GM21825 (cell line): Measurements from ENCODE around the gene PCDH12.

Source experiments
- ATAC-seq: cut with Tn5 transposase; IDR thresholded peaks from one replicate; pipeline ENCODE4 v1.9.1; 2021; ENCODE audit warnings: mild to moderate bottlenecking, moderate library complexity; ENCODE audit not compliant: unreplicated experiment

PCDH12 gene

DNA sequence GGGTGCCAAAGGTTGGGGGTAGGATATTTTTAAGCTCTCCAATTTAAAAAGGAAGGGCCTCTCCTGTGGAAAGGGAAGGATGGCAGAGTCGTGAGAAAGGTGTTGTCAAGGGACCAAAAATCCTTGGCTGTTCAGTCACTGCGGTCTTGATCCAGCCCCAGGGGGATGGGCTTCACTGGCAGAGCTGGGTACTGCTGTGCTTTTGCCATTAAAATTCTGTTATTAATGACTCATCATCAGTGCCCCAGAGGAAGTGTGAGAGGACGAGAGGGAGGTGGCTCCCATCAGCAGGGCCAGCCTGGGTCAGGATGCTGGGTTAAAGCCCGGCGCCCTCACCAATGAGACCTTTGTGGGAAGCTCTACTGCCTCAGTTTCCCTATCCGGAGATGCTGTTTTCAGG, 16.7 kb downstream of the PCDH12 start:
- no peak for ATAC-seq

DNA sequence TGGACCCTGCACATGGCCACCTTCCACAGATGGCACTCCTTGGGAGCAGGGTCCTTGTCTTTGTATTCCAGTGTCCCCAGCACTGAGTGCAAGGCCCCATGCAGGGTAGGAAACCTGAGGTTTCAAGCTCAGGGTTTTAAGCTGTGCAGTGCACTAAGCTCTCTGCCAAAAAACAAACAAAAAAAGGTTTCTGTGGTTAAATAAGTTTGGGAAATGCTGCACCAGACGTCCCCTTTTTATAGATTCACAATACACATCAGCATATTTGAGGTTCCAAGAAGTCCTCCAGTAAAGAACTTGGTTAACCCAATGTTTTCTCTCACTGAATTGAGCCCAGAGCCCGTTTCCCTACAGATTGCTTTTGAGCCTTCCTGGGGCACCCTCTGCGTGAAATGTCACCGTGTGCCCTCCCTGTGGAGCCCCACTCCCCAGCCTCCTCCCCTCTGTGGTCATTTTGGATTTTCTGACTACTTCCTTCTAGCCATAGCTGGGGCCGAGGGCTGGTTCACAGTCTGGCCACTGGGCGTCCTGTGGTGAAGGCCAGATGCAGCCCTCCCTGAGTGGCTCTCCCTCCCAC, 17.2 kb downstream of the PCDH12 start:
- ATAC-seq: no peak

DNA sequence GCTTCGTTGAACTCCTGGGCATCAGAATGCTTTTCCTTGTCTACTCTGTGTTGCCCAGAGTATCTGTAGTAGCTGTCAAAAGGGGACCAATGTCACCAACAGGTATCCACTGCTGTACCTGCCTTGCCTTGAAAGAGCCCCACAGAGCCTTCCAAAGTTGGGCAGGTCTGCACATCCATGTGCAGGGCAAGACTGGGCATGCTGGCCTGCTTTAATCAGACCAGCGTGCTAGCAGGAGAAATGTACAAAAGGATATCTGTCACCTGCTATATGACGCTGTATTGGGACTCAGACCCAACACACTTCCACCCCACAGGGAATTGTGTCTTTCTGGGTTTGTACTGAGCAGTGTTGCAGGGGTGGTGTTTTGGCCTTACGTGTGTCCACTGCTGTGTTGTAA, 22.5 kb downstream of the PCDH12 start:
- ATAC-seq: no peak

DNA sequence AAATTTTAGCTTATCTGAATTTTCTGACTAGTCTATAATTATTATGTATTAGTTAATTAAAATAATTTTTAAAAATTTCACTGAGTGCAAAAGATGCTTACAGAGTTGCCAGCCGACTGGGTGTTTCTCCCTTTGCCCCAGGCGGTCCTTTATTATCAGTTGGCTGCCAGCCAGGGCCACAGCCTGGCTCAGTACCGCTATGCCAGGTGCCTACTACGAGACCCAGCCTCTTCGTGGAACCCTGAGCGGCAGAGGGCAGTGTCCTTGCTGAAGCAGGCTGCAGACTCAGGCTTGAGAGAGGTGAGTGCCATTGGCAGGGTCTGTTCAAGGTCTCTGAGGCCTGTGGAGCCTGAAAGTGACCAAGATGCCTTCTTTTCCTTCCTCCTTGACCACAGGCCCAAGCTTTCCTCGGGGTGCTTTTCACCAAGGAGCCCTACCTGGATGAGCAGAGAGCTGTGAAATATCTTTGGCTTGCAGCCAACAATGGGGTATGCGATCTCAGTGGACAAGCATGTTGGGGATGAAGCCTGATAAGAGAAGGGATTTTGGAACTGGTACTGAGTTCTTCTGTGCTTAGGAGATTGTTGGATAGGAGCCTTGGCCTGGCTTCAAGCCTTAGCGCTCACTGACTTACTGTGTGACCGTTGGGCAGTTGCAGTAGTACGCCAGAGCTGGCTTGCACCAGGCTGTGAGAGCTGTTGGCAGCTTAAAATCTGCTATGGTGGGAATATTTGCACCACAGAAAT, 23.7 kb downstream of the PCDH12 start:
- ATAC-seq: no peak

DNA sequence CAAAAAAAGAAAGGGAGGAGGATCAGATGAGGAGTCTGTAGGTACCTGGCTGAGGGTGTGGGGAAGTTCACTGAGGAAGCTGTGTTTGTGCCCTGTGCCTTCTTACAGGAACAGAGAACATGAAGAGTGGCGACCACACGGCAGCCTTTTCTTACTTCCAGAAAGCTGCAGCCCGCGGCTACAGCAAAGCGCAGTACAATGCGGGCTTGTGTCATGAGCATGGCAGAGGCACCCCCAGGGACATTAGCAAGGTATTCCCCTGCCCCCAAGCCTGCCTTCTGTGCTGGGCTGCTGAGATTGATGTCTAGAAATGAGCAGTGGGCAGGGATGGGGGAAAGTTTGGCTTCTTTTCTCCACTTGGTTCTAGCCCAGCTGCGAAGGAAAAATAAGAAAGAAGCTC, 24.9 kb downstream of the PCDH12 start:
- no peak for ATAC-seq

DNA sequence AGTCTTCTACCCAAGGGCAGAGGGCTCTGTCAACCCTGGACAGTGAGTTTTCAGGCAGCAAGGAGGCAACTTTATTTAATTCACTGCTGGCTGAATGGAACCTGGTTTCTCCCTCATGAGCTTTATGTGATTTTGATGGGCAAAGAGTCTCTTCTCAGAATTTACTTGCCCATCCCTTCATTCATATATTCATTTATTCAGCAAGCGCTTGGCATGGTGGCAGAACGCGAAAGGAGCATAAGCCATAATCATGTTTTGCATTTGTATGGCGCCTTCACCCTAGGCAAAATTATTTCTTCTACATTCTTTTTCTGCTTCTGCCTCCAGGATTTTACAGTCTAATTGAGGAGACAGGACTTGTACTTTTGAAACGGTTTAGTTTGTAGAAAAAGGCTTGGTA, 26.3 kb downstream of the PCDH12 start:
- ATAC-seq: no peak

DNA sequence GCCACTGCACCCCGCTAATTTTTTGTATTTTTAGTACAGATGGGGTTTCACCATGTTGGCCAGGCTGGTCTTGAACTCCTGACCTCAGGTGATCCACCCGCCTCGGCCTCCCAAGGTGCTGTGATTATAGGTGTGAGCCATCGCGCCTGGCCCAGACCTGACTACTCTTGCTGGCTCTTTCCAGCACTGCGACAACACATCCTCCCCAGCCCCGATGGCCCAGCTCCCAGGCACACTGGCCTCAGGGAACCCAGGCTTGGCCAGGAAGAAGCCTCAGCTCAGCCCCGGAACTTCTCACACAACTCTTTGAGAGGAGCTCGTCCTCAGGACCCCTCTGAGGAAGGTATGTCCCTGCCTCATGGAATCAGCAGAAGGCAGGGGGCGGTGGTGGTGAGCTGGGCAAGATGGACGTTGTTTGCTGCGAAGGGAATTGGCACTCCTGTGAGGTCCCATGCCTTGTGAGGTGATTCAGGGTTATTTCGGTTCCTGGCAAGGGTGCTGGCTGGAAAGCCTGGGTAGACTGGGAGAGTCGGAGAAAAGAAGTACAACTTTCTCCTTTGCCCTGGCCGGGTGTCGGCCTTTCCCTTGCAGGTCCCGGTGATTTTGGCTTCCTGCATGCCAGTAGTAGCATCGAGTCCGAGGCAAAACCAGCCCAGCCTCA, 28.5 kb downstream of the PCDH12 start:
- no peak for ATAC-seq

DNA sequence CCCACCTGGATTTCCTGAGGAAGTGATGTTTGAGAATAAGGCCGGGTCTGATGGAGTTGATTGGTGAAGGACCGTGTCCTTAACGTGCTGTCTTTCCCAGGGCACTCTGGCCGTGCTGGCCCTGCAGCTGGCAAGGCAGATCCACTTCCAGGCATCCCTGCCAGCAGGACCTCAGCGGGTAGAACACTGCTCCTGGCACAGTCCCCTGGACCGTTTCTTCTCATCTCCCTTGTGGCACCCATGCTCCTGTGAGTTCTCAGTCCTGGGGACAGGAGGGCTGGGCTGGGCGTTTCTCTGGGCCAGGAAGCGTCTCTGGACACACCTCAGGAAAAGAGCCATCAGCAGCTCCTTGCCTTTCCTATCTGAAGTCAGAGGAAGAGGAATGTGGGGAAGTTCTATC, 30.0 kb downstream of the PCDH12 start:
- ATAC-seq: no peak

DNA sequence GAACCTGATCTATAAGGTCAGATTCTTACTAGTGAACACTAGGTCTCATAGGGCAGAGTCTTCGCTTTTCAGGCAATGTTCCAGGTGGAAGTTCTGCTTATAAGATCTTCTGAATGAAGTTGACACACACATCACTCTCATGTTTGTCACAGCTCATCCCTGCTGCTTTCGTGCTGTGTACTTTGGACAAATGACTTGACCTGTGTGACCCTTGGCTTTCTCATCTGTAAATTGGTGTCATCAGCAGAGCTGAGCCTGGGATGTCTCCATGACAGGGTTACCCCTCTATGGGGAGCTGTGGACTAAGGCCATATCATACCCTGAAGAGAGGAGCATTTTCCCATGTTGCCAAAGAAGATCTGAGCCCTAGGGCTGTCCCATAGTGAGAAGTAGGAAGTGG, 31.6 kb downstream of the PCDH12 start:
- ATAC-seq: no peak

DNA sequence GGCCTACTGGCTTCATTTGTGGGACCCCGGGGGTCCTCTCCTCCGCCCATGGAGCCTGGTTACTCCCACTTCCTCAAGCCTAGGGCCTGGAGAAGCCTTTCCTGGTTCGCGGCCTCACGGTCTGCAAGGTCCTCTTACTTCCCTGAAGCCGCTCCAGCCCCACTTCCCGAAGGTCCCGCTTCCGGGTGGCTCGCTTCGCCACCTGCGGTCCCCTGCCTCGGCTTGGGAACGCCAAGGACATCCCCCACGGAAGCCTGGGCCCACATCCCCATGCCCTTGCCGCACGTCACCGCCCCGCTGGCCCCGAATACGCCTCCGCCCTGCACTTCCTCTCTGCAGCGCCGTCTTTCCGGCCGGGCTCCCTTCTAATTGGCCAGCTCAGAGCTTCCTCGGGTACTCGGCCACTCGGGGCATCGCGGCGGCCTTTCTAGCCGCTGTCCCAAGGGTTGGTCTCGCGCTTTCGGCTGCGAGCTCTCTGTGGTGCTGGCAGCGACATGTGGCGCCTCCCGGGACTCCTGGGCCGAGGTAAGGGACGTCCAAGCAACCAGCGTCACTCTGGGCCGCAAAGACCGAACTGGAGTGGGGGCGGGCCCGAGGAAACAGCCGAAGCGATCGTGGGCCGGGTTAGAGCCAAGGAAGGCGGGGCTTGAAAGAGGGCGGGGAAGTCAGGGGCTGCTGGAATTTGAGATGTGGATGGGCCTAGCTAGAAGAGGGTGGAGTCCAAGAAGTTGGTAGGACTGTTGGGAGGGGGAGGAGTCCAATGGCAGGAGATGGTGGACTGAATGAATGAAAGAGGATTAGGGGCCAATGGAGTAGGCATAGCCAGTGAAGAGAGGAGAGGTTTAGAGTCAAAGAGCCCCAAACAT, 34.3 kb downstream of the PCDH12 start, which contains the start of gene DELE1:
TSS of gene DELE1 (plus strand) at position 424 of the 866 bp plus-strand sequence. CDS start at position 495, 71 bp downstream.
- peak; percentile 98 for ATAC-seq

DNA sequence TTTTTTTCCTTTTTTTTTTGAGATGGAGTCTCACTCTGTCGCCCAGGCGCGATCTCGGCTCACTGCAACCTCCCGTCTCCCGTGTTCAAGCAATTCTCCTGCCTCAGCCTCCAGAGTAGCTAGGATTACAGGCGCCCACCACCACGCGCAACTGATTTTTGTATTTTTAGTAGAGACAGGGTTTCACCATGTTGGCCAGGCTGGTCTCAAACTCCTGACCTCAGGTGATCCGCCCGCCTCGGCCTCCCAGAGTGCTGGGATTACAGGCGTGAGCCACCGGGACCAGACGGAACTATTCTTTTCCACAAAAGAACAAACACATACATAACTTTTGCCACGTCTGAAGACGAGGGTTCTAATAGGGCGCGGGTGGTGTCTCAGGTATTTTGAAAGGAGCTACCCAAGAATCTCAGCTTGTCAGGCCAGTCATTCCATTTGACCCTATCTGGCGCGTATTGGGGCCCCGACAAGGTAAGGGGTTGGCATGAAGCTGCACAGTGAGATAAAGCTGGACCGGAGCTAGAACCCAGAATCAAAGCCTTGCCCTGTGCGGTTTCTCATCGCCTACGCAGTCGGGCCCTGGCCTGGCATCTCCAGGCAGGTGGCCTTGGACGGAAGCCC, 35.1 kb downstream of the PCDH12 start:
- peak; percentile 0 for ATAC-seq

DNA sequence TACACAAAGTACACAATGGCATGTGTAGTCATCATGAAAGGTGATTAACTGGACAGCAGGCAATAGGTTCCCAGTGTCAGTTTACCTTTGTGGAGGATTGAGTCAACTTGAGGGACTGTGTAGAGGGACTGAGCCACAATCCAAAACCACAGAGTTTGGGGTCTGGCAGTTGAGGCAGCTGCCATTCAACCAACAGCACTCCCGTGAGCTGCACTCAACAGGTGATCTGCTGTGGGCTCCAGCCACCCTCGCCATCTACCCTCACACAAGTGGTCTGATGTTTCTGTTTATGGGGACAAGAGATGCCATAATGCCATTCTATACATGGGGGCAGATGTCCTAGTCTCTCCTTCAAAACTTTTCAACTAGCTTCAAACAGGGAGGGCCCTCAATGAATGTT, 37.2 kb downstream of the PCDH12 start:
- no peak for ATAC-seq

DNA sequence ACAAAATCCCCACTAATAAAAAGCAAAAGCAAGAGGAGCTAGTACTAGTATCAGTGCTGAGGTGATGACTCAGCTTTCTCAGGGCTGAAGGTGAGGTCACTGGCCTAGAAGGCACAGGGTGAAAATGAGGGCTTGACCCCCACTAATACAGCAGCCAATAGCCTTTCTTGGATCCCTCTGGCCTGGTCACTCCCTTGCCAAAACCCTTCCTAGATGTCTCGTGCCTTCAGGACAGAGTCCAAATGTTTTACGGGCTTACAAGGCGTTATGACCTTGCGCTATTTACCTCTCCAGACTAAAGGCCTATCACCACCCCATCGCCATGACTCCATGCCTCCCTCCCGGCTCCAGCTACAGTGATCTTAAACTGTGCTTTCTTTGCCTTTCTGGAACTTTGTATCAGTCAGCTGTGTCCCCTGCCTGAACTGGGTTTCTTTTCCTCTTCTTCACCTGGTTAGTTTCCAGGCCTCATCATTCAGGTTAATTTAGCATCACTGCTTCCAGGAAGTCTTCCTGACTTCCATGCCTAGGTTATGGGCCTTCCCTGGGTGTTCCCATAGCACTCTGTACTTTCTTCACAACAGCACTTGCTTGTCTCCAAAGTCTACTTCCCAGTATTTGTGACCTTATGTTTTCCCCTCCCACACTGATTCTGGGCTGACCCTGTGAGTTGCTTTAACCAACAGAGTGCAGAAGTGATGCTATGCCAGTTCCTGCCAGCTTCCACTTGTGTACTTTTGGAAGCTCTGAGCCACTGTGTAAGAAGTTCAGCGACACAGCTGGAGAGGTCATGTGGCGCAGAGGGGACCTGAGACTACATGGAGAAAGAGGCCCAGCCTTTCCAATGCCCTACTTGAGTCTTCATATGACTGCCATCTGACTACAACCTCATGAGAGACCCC, 38.5 kb downstream of the PCDH12 start:
- no peak for ATAC-seq

DNA sequence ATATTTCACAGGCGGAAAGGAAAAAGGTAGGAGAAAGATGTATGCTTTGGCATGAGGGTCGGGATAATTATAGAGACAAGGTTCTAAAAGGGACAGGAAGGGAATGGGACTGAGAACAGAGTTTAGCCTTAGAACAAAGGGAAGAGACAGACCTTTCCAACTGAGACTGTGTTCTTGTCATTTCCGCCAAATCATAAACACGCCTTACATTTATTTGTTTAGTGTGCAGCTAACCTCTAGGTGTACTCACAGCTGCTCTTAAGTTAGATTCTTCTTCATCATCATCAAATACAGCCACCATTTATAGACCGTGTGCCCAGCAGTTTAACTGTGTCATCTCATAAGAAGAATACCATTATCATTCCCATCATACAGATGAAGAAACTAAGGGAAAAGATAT, 40.2 kb downstream of the PCDH12 start:
- ATAC-seq: no peak

DNA sequence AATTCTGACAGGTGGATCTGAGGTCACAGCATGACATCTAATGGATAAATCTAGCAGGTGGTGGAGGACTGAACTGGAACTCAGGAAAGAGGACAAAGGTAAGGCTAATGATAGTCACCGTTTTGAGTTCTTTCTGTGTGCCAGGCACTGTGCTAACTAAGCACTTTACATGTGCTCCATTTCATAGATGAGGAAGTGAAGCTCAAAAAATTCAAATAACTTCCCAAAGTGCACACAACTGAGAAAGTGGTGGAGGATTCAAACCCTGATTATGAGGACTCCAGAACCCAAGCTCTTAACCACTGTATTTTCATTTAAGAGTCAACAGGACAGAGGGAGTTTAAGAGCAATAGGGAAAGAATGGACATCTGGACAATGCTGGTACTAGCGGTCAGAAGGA, 41.5 kb downstream of the PCDH12 start:
- no peak for ATAC-seq

DNA sequence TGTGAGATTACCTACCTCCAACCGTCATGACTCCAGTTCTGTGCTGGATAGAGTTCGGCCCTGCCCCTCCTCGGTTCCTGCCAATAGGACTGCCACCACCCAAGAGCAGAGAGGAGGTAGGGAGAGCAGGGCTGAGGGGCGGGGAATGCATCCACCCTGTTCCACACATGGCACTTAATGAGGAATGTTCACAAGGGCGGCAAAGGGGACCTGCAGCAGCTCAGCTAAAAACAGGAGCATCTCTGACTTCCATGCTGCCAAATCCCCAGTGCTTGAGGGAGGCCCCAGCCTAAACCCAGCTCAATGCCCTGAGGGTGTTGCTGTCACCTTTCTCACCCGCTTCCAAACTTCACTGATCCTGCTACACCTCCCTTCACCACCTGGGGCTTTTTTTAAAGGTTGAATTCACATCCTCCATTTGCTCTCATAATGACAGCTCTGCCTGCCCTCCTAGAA, 42.1 kb downstream of the PCDH12 start:
- no peak for ATAC-seq

DNA sequence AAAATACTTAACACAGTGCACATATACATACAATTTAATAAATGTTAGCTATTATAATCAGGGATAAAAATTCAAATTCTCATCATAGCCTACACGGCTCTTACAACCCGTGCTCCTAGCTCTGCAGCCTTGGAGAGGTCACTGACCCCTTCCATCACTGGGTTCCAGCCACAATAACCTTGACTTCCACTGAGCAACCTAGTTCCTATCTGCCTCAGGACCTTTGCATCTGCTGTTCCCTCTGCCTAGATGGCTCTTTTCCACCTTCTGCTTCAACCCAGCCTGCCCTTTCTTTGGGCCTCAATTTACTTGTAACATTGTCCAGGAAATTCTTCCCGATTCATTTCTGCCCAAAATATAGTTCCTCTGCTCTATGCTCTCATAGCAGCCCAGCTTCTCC, 43.2 kb downstream of the PCDH12 start:
- no peak for ATAC-seq

DNA sequence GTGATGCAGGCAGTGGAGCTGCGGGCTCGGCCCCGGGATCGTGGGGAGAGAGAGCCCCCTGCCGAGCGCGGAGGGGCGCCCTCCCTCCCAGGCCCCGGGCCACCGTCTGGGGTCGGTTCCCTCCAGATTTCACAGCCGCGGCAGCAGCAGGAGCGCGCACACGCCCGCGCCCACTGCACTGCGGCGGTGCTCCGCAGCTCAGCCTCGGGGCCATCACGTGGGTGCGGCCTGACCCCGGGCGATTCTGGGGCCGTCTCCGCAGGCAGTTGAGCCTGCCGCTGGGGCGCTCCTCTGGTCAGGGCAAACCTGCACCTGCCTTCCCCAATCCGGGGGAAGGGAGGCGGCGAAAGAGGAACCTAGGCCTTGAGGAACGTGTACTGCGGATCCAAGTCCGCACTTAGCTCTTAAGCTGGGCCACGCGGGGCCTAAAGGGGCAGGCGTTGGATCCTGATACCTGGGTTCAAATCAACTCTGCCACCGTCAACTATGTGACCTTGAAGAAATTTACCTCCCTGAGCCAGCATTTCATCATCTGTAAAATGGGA, 43.7 kb downstream of the PCDH12 start:
- peak; percentile 77 for ATAC-seq

DNA sequence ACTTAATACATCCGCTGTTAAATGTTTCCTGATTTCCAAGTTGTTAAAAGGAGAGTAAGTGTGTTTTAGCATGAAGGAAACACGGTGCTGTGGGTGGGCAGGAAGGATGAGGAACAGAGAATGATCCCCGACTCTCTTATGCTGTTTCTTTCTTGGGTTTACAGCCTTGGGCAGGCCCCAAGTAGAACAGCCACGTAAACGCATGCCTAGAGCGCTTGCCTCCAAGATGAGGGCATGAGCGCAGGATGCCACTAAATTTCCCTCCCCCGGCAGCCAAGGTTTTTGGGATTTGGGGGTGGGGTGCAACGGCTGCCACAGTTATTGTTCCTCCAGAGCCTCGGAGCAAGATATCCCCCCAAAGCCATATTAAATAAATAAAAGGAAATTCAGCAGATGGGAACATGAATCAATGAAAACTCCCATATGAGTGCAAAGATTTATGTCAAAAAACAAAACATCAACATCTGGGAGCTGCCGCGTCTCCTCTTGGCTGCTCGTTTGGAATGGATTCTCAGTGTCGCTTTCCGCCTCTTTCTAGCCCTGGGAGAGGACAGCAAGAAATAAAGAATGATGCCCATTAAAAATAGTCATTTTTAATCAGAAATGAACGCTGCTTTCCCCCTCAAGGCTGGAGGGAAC, 44.3 kb downstream of the PCDH12 start:
- ATAC-seq: no peak
